HG02943 (cell line): ENCODE data around the gene LRRC4.

ENCODE experiments used
- ATAC-seq: cut with Tn5 transposase; IDR thresholded peaks from one replicate; pipeline ENCODE4 v1.9.1; 2021; ENCODE audit warnings: mild to moderate bottlenecking, low read depth, moderate library complexity; ENCODE audit not compliant: unreplicated experiment

LRRC4 gene

GRCh38 chr7:128032605-128033235, 1.5 kb upstream of the LRRC4 start:
- ATAC-seq: no peak

- peak; percentile 47 for ATAC-seq
Observed at GRCh38 chr7:128031901-128032604, 816 bp upstream of the LRRC4 start.

- no peak for ATAC-seq
Observed at GRCh38 chr7:128030263-128030653, 979 bp downstream of the LRRC4 start.

GRCh38 chr7:128029405-128029995, 1.7 kb downstream of the LRRC4 start:
- no peak for ATAC-seq

GRCh38 chr7:128027485-128027980, 3.7 kb downstream of the LRRC4 start:
- no peak for ATAC-seq

GRCh38 chr7:128026551-128026950, 4.7 kb downstream of the LRRC4 start:
- no peak for ATAC-seq

- ATAC-seq: no peak
Observed at GRCh38 chr7:128025819-128026218, 5.4 kb downstream of the LRRC4 start.

GRCh38 chr7:128025380-128025779, 5.9 kb downstream of the LRRC4 start:
- no peak for ATAC-seq

- no peak for ATAC-seq
Observed at GRCh38 chr7:128024151-128024550, 7.1 kb downstream of the LRRC4 start.

GRCh38 chr7:128022631-128023532, 8.4 kb downstream of the LRRC4 start:
- no peak for ATAC-seq

GRCh38 chr7:128021366-128021765, 9.9 kb downstream of the LRRC4 start:
- ATAC-seq: no peak

- no peak for ATAC-seq
Observed at GRCh38 chr7:128020159-128020558, 11.1 kb downstream of the LRRC4 start.

GRCh38 chr7:128019288-128019687, 11.9 kb downstream of the LRRC4 start:
- no peak for ATAC-seq

GRCh38 chr7:128017862-128018845, 13.1 kb downstream of the LRRC4 start:
- ATAC-seq: no peak

GRCh38 chr7:128017460-128017859, 13.8 kb downstream of the LRRC4 start:
- no peak for ATAC-seq

- ATAC-seq: no peak
Observed at GRCh38 chr7:128014811-128015210, 16.4 kb downstream of the LRRC4 start.

GRCh38 chr7:128011131-128011661, 20.0 kb downstream of the LRRC4 start:
- ATAC-seq: no peak

GRCh38 chr7:128010391-128011127, 20.7 kb downstream of the LRRC4 start:
- no peak for ATAC-seq

GRCh38 chr7:128008744-128009143, 22.5 kb downstream of the LRRC4 start:
- no peak for ATAC-seq
